ENCODE data around the gene GDNF. TPM values are rescaled to one million over a fixed set of nuclear protein-coding genes. Genes with fewer than 3 reads are reported as not detected.

Gene GDNF
- polyA plus RNA-seq, 3 donors, result not detected

GRCh38 chr5:37815913-37816312 is 23.9 kb downstream of the GDNF start:
- TF ChIP-seq CTCF (IDR thresholded peaks at IDR 0.05), result no peak
- peaks cover under 1 to 5% (median 2%) of the 10 kb centered on the region in 3 donors for H3K27me3 Mint-ChIP-seq (ENCODE audit: low read depth in 3 of 3)
- Histone ChIP-seq H3K27me3 (ENCODE audit: control insufficient read depth in 2 of 2, insufficient read depth in 2 of 2, low read length in 2 of 2) (no peaks in the 10 kb centered on the region), H2AFZ (ENCODE audit: insufficient read depth, low read depth, low read length, poor library complexity, severe bottlenecking) (no peak overlapping the region), H4K20me1 (ENCODE audit: insufficient read depth, low read length) (no peaks in the 10 kb centered on the region), H3K9me3 (replicated peaks in 1 of 2; ENCODE audit: control insufficient read depth in 1 of 2, insufficient read depth in 1 of 2, low read length in 2 of 2) (no peaks in the 10 kb centered on the region), H3K4me2 (replicated peaks; ENCODE audit: extremely low read depth, low read length, poor library complexity, severe bottlenecking) (no peak overlapping the region), H3K36me3 (replicated peaks in 1 of 2; ENCODE audit: control insufficient read depth in 1 of 2, insufficient read depth in 2 of 2, low read length in 2 of 2) (no peaks in the 10 kb centered on the region), H3K79me2 (ENCODE audit: insufficient read depth, low read length) (no peaks in the 10 kb centered on the region), H3K4me3 (replicated peaks in 1 of 3; ENCODE audit: low read depth in 2 of 3, low read length in 3 of 3) (no peak overlapping the region), H3K9ac (ENCODE audit: insufficient read depth, low read length, poor library complexity, severe bottlenecking) (no peak overlapping the region), H3K27ac (ENCODE audit: low read depth in 1 of 2, low read length in 2 of 2) (no peak overlapping the region), H3K4me1 (ENCODE audit: control insufficient read depth in 1 of 2, insufficient read depth in 2 of 2, low read length in 2 of 2) (no peaks in the 10 kb centered on the region)
- no peak for DNase-seq
- intact Hi-C loops (cut with micrococcal nuclease), result no loop called here
- no peaks in the 10 kb centered on the region for H3K36me3 Mint-ChIP-seq
- no peak overlapping the region for H3K4me3 Mint-ChIP-seq
- peaks cover 0 to 7% (median 2%) of the 10 kb centered on the region in 7 donors for H3K9me3 Mint-ChIP-seq
- no peaks in the 10 kb centered on the region for H3K4me1 Mint-ChIP-seq
- no peak overlapping the region for H3K27ac Mint-ChIP-seq
- WGBS (ENCODE audit: insufficient coverage), result 100% methylated on average over 5 of the region's 7 CpGs

- intact Hi-C loops (cut with micrococcal nuclease), result no loop called here
- no peak overlapping the region for H3K4me3 ChIP-seq (replicated peaks in 1 of 3; ENCODE audit: low read depth in 2 of 3, low read length in 3 of 3)
- no peak for DNase-seq
- H3K4me1 ChIP-seq (ENCODE audit: control insufficient read depth in 1 of 2, insufficient read depth in 2 of 2, low read length in 2 of 2), result no peaks in the 10 kb centered on the region
- H3K4me3 Mint-ChIP-seq, result no peak overlapping the region
- no peak for TF ChIP-seq CTCF (IDR thresholded peaks at IDR 0.05)
- no peak overlapping the region for H3K4me2 ChIP-seq (replicated peaks; ENCODE audit: extremely low read depth, low read length, poor library complexity, severe bottlenecking)
- no peak overlapping the region for H3K9ac ChIP-seq (ENCODE audit: insufficient read depth, low read length, poor library complexity, severe bottlenecking)
- no peak overlapping the region for H3K27ac Mint-ChIP-seq
- no peaks in the 10 kb centered on the region for H4K20me1 ChIP-seq (ENCODE audit: insufficient read depth, low read length)
- H3K9me3 Mint-ChIP-seq, result peaks cover 0 to 7% (median 2%) of the 10 kb centered on the region in 7 donors
- H3K27ac ChIP-seq (ENCODE audit: low read depth in 1 of 2, low read length in 2 of 2), result no peak overlapping the region
- H3K4me1 Mint-ChIP-seq, result no peaks in the 10 kb centered on the region
- H3K9me3 ChIP-seq (replicated peaks in 1 of 2; ENCODE audit: control insufficient read depth in 1 of 2, insufficient read depth in 1 of 2, low read length in 2 of 2), result no peaks in the 10 kb centered on the region
- WGBS (ENCODE audit: insufficient coverage), result 56% methylated on average over 9 of the region's 11 CpGs
- H3K79me2 ChIP-seq (ENCODE audit: insufficient read depth, low read length), result no peaks in the 10 kb centered on the region
- no peaks in the 10 kb centered on the region for H3K36me3 ChIP-seq (replicated peaks in 1 of 2; ENCODE audit: control insufficient read depth in 1 of 2, insufficient read depth in 2 of 2, low read length in 2 of 2)
- H2AFZ ChIP-seq (ENCODE audit: insufficient read depth, low read depth, low read length, poor library complexity, severe bottlenecking), result no peak overlapping the region
- no peaks in the 10 kb centered on the region for H3K36me3 Mint-ChIP-seq
- H3K27me3 ChIP-seq (ENCODE audit: control insufficient read depth in 2 of 2, insufficient read depth in 2 of 2, low read length in 2 of 2), result no peaks in the 10 kb centered on the region
- H3K27me3 Mint-ChIP-seq (ENCODE audit: low read depth in 3 of 3), result peaks cover 0 to 5% (median 2%) of the 10 kb centered on the region in 3 donors
Observed at GRCh38 chr5:37814699-37815098, 25.1 kb downstream of the GDNF start.
